Cortex of kidney (tissue), 1 donor: Measurements from ENCODE around the gene ZDHHC6.
"Not testable (repeated sequence)": the region's sequence is repeated elsewhere in the genome, so short reads cannot be mapped to it uniquely, and the experiment has no call there.

Experiments used
- DNase-seq: peaks from one replicate; lab custom pipeline; 2025; lab: John Stamatoyannopoulos, UW

Gene ZDHHC6, protein sequence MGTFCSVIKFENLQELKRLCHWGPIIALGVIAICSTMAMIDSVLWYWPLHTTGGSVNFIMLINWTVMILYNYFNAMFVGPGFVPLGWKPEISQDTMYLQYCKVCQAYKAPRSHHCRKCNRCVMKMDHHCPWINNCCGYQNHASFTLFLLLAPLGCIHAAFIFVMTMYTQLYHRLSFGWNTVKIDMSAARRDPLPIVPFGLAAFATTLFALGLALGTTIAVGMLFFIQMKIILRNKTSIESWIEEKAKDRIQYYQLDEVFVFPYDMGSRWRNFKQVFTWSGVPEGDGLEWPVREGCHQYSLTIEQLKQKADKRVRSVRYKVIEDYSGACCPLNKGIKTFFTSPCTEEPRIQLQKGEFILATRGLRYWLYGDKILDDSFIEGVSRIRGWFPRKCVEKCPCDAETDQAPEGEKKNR

DNA sequence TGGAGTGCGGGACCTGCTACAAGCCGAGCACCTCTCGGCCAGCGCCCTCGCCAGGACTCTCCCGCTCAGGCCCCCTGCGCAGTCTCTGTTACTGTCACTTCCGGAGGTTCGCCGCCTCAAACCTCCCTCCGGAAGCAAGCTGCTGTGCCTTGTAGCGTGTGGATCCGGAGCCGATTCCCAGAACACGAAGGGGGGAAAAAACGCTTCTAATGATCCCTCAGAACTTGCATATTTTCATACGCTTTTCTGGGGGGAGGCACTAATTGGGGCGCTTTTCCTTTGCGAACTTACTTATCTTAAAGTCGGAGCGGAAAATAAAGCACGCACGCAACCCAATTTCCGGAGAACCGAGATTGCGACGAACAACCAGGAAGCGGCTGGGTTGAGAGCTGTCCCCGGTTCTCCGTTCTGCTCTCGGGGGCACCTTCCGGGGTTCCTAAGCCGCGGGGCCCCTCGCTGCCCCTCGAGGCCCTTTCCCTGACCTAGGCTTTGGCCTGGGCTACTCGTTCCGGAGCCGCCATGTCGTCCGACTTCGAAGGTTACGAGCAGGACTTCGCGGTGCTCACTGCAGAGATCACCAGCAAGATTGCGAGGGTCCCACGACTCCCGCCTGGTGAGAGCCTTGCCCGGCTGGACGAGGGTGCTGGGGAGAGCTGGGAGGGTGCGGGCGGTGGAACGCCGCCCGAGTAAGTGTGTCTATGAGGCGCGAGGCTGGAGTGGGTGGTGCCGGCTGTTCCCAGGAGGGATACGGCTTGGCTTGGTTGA is at the start of gene ZDHHC6, which contains the start of gene VTI1A:
TSS of gene ZDHHC6 (minus strand) at position 60 of the 765 bp plus-strand sequence. CDS start 1,478 bp downstream, outside the sequence.
TSS of gene VTI1A (plus strand) at position 361 of the 765 bp plus-strand sequence. CDS start at position 520, 159 bp downstream.
- peak; percentile 28 for DNase-seq

DNA sequence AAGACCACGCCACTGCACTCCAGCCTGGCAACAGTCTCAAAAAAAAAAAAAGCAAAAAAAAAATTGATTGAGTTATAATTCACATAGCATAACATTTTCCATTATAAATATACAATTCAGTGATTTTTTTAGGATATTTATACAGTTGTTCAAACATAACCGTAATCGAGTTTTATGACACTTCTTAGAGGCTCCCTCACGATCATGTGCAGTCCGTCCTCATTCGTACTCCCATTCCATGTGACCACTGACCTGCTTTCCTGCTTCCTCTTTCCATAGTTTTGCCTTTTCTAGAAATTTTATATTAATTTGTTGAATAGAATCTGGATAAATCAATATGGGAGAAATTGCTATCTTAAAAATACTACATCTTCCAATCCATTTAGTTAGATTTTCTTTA is 46.0 kb upstream of the ZDHHC6 start:
- no peak for DNase-seq

DNA sequence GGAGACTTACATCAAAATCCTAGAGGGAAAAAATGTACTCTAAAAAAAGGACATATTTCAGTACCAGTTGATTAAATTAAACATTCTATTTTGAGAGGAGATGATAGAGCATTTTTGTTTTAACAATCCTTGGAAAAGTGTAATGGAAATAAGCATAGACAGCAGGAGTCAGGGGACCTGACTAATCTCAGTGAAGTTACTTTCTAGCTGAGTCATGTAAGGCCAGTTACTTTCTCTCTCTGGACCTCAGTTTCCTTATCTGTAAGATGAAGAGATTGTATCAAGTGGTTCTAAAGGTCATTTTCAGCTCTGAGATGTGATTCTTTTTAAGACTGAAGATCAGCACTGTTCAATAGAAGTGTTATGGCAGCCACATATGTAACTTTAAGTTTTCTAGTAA is 44.4 kb upstream of the ZDHHC6 start:
- no peak for DNase-seq

DNA sequence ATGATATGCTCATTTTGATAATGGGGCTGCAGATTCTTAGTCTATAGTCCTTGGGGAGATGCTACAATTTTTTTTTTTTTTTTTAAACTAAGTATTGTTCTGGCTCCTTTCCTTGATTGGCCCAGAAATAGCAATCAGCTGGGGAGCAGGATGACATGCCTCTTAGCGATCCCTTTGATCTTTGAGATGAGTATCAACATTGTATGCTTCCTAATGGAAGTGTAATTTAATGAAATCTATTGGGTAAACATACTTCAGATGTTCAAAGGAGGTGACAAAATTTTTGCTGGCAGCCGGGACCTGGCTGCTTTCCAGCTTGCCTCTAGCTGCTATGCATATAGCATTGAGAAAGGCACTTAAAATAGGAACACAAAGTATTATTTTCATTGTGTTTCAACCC is 43.8 kb upstream of the ZDHHC6 start:
- no peak for DNase-seq

DNA sequence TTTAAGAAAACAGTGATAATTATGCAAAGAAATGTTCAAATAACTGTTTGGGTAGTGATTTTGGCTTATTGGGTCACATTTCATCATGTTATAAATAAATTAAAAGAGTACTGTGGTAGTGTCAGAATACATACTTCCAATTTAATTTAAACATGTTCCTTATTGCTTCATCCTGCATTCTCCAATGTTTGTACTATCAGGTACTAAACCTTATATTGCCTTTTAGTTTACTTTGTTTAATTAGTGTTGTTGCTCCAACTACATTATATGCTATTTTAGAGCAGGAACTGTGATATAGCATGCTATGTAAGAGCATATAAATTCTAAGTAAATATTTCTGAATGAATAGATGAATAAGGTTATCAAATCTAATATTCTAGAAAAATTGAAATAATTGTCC is 41.2 kb upstream of the ZDHHC6 start:
- no peak for DNase-seq

DNA sequence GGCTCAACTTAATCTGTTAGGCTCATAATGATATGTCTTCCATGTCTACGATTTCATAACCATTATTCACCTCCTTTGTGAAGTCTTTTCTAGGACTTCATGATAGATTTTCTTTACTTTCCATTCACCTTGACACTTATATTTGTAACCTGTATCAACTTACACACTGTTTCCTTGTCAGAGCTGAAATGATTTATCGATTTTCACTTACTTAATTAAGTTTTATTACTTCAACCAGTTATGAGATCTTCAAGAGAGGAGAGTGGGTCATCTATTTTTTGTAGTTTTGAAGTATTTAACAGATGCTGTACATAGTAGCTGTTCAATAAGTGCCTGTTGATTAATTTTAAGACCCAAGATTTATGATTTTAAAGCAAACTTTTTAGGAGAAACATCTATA is 37.7 kb upstream of the ZDHHC6 start:
- no peak for DNase-seq

DNA sequence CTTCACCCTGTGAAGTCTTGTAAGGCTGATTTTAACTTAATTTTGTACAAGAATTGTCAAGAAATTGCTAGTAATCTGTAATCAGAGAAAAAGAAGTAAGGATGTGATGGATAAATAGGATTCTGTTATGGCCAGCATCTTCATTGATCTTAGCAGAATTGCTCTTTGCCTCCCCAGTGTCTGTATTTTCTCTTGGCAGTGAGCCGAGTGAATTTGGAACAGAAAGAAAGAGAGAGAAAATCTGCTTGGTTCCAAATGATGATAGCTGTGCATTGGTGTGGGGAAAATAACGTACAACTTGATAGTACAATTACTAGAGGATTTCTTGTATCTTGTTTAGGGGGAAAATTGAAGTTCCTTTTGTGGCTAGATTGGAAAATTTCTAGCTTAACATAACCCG is 34.9 kb upstream of the ZDHHC6 start:
- DNase-seq = no peak

DNA sequence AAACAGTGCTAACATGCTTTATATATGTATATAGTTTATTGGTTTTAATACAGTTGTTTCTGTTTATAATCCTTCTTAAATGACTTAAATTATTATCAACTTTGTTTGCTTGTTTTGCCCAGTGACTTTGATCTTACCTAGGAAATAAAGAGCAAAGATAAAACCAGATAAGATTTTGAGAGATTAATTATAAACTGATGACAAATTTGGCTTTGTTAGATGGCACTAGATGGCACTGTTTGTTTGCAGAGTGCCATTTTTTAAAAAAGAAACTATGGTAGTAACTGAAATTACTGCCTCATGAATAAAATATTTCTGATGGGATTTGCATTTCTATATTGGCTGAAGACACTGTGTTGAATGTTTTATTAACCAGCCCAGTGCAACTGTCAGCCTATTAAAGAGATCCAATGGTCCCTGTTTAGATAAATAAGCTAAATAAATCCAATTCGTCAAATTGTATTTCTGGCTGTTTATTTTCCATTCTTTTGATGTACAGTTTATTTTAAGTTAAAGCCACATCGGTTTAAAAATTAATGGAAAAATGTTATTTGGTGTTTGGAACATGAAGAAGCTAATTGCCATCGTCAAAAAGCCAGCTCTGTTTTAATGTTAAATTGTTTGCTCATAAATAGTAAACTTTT is 29.0 kb upstream of the ZDHHC6 start:
- no peak for DNase-seq

DNA sequence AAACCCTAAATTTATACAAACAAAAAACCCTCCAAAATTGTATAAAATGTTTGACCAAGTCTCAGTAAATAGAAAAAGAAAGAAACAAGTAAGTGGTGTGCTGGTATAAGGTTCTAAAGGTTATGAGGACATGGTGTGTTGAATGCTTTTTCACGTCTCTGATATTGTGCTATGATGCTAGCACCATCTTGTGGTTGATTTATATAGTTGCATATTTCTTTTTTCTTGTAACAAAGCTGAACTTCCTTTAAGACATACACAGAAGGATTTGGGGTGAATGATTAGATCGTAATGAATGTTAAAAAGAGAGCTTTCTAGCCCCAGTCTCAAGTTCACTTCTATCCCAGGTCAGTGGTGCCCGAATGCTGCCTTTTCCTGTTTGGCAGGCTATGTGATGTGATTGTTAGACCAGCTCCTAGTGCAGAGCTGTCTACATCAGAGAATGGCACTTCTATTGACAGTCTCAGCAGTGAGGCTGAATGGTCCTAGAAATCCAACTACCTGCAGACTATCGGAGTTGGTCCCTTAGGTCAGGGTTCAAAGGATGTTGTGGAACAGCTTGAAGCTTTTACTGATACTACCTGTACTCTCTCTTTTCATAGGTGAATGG is 25.3 kb upstream of the ZDHHC6 start:
- DNase-seq = no peak

DNA sequence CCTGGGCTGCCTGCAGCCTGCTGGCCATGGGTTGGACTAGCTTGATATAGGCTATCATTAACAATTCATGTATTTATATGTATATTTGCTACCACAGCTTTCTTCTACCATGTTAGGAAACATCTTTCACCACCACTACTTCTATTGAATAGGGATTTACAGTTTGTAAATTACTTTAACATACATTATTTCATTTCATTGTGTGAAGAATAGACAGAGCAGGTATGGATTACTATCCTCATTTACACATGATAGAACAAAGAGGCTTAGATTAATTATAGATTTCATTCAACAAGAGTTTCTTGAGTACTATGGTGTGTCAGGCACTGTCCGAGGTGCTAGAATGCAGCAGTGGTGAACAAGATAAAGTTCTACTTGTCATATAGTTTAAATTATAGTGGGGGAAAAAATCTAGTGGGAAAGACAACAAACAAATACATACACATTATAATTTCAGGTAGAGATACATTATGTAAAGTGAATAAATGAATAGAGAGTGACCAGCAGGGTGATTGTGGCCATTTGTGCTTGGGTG is 20.9 kb upstream of the ZDHHC6 start:
- no peak for DNase-seq

DNA sequence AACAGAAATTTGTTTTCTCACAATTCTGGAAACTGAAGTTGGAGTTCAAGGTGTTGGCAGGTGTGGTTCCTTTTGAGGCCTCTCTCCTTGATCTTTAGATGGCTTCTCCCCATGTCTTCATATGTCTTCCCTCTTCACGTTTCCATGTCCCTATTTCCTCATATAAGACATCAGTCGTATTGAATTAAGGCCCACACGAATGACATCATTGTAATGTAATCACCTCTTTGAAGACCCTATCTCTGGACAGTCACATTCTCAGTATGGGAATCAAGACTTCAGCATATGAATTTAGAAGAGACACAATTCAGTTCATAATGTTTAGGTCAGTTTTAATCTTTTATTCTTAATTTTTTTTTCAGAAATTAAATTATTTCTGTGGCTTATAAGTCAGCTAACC is 20.1 kb upstream of the ZDHHC6 start:
- no peak for DNase-seq

DNA sequence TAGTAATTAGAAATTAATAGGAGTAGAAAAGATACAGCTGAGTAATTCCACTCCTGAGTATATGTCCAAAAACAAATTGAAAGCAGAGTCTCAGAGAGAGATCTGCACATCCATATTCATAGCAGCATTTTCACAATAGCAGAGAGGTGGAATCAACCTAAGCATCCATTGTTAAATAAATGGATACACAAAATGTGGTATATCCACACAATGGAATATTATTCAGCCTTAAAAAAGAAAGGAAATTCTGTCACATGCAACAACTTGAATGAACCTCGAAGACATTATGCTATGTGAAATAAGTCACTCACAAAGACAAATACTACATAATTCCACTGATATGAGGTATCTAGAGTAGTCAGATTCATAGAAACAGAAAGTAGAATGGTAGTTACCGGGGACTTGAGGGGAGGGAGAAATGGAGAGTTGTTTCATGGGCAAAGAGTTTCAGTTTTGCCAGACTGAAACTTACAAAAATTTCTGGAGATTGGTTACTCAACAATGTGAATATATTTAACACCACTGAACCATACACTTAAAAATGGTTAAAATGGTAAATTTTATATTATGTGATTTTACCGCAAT is 18.7 kb upstream of the ZDHHC6 start:
- DNase-seq = no peak

DNA sequence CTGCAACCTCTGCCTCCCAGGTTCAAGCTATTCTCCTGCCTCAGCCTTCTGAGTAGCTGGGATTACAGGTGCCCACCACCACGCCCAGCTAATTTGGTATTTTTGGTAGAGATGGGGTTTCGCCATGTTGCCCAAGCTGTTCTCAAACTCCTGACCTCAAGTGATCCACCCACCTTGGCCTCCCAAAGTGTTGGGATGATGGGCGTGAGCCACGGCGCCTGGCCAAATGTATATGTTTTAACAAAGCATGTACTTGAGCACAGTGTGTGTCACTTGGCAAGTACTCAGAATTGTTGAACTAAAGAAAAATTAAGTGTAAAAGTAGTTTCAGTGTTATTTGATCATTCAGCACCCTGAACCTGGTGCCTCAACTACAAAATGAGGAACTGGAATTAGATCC is 17.4 kb upstream of the ZDHHC6 start:
- not testable (repeated sequence) for DNase-seq

DNA sequence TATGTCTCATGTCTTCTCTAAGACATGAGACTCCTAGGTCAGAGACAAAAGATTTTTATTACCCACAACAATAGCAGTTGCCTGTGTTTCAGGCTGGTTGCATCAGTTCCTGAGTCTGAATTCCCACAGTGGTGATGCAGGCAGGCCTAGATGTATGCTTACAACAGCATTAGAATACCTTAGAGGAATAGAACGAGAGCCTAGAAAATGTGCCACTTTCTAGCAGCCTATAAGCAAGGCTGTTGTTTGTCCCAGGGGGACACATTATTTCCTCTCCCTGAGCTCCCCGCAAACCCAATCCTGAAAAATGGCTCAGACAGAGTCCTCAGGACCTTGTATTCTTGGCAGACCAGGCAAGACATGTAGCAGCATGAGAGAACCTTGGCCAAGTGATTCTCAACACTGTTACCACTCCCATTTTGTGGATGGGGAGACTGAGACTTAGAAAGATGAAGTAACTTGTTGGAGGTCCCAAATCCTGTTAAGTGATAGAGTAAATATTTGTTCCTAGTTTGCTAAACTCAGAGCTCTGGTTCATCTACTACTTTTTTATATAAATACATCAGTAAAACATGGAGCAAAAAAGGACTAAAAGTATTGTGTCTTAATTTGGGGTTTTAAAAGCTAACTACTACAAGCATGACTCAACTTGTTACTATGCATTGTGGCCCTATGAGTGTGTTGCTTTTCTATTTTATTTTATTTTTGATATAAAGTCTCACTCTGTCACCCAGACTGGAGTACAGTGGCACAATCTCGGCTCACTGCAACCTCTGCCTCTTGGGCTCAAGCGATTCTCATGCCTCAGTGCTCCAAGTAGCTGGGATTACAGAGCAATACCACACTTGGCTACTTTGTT is 14.5 kb upstream of the ZDHHC6 start:
- no peak for DNase-seq

DNA sequence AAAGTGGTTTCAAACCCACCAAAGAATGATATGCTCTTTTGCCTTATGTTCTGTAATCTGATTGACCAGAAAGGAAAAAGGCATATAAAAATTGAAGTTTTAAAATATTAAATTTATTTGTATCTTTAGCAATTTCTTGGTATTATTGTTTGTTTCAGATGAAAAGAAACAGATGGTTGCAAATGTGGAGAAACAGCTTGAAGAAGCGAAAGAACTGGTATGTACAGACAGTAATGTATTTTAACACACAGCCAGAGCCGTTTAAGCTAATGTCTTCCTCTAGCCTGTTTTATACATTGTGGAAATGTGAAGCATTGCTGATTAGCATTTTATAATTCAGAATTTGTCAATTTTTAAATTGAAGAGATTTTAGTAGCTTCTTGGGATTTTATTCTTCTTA is 13.7 kb upstream of the ZDHHC6 start:
- DNase-seq = no peak

DNA sequence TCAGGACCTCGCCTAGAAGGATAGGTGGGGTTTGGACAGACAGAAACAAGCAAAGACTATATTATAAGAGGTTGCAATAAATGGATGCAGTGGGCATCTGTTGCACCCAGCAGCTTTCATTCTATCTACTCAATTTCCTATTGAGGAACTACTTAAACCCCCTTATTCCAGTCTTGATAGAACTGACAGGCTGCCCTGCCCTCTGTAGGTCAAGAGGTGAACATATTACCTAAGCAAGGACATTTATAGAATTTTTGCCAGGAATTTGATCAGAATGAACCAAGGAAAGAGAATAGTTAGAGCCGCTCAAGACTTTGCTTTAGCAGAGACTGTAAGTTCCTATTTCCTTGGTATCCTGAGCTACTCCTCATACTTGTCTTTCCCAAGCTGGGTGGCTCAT is 9.8 kb upstream of the ZDHHC6 start:
- no peak for DNase-seq

DNA sequence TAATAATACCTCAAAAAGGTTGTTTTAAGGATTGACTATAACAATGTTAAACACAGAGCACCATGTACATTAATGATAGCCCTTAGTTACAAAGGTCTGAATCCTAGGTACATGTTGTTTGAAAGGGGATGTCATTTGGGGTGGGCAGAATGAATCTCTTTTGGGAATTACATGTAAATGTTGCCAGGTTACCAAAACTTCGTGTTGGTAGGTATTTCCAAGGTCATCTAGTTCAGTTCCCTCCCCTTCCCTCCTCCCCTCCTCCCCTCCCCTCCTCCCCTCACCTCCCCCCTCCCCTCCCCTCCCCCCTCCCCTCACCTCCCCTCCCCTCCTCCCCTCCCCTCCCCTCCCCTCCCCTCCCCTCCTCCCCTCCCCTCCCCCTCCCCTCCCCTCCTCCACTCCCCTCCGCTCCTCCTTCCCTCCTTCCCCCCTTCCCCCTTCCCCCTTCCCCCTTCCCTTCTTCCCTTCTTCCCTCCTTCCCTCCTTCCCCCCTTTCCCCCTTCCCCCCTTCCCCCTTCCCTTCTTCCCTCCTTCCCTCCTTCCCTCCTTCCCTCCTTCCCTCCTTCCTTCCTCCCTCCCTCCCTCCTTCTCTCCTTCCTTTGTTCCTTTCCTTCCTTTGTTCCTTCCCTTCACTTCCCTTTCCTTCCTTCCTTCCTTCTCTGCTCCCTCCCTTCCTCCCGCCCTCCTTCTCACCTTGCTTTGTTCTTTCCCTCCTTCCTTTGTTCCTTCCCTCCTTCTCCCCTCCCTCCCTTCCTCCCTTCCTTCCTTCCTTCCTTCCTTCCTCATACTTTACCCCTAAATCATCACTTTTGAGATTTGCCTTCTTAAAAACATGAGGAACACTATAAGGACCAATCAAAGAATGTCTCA is 8.4 kb upstream of the ZDHHC6 start:
- DNase-seq = no peak

DNA sequence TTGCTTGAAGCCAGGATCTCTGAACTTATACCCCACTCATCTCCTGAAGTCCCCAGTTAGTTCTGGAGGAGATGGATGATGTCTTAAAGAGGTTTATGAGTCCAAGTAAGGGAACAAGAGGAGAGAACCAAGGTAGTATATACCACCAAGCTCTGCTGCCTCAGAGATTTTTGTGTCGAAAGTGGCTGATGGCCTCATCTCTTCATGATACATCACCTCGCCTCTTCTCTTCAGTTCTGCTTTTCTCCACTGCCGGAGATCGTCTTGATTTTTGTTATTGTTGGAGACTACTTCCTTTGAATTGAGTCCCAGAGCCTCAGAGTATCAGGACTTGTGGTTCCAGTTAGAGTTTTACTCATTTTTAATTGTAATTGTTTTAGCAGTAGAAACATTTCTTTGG is 2.2 kb upstream of the ZDHHC6 start:
- DNase-seq = no peak

DNA sequence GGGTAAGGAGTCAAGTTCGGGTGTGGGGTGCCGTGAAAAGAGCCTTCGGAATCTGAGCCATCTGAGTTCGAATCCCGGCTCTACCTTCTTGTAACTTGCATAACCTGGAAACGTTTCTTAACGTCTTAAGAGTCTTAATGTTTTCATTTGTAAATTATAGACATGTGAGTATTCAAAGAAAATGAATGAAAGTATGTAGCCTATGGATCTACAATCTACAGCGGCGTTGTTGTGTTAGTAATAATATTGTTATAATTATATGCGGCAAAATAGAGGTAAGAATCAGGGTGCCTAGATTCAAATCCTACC is 860 bp upstream of the ZDHHC6 start:
- no peak for DNase-seq
